GM21786 (cell line): ENCODE measurements around the gene C1QB.

Experiments
- ATAC-seq: cut with Tn5 transposase; IDR thresholded peaks from one replicate; pipeline ENCODE4 v1.9.1; 2021; ENCODE audit not compliant: unreplicated experiment

Gene C1QB

DNA sequence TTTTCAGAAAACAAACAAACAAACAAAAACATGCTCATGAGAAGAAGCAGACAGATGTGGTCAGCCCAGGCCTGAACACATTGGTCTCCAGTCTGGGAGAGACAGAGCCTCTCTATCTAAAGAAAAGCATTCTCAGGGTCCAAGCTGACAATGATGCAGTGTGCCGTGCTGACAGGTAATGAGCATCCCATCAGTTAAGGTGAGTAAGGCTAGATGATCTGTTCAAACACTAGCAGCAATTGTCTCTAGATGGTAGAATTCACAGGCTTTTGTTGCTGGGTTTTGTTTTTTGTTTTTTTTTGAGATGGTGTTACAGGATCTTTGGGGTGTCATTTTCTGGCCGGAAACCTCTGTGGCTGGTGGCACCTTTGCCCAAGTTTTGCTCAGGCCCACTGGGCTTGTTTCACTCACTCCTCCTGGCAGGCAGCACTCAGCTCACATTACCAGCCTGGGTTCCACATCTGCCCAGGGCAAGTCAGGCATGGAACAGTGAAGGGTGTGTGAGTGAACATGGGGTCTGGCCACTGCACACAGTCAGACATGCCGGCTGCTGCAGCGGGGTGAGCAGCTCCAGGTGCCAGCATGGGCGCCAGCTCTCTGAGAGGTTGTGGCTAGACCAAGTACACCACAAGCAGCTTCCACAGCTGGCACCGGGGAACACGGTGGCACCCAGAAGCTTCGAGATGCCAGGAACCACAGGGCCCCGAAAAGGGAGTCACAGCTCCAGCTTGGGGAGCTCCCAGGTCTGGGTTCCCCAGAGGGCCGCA is 19.2 kb upstream of the C1QB start:
- no peak for ATAC-seq

DNA sequence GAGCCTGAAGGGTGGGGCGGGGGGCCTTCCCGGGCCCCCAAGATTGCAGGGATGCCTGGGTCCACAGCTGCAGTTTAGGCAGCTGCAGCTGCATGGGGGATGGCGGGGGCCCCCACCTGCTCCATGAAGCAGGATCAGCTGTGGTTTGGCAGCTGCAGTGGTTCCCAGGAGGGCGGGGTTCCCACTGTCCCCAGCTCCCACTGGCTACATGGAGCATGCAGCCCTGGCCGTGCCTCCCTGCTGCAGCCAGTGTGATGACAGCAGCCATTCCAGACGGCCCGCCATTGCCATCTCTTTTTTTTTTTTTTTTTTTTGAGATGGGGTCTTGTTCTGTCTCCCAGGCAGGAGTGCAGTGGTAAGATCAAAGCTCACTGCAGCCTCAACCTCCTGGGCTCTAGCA is 17.6 kb upstream of the C1QB start:
- ATAC-seq: no peak

DNA sequence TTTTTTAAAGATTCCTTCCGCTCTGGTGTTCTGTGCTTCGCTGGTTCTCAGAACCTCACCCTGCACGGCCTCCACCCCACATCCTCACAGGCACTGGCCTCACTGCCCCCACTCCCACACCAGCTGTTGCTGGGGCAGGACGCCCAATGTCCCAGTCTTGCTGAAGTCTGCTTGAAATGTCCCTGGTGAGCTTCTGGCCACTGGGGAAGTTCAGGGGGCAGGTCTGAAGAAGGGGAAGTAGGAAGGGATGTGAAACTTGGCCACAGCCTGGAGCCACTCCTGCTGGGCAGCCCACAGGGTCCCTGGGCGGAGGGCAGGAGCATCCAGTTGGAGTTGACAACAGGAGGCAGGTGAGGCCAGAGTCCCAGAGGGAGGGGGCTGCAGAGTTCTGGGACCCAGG is 16.7 kb upstream of the C1QB start, which contains the start of gene C1QA:
TSS of gene C1QA (plus strand) at position 276 of the 400 bp plus-strand sequence. CDS start 989 bp downstream, outside the sequence.
- no peak for ATAC-seq

DNA sequence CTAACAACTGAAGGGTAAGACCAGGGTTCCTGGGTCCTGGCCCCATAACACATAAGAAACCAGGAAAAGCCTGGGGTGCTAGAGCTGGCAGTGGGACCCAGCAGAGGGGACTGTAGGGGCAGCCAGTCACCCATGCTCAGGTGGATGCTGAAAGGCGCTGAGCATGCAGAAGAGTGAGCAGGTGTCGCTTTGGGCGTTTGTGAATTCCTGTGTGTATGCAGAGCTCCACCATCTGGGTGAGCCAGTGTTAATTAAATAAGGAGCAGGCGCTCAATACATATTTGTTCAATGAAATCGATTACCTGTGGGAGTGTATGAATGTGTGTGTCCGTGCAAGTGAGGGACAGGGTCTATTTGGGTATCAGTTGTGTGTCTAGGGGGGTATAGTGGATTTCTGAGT is 16.1 kb upstream of the C1QB start:
- ATAC-seq: no peak

DNA sequence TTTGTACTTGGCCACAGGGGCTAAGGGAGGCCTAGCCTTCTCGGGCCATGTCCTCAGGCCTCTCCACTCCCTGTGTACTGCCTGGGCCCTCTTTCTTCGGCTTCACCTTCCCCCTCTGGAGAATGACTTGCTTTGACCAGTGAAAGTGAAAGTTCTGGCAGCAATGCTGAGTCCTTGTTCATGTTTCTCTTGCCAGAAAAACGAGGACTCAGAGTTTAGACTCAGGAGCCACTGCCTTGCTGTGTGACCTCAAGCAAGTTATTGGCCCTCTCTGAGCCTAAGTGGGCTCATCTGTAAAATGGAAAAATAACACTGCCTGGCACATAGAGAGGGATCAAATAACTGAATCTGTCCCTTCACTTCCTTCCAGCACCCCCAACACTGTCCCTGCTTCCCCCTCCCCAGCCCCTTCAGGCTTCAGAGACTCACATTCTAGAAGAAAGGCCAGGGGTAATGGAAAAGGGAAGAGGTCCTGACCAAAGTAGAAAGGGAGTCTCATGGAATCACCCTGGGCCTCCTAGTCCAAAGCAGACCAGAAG is 15.1 kb upstream of the C1QB start:
- ATAC-seq: no peak

DNA sequence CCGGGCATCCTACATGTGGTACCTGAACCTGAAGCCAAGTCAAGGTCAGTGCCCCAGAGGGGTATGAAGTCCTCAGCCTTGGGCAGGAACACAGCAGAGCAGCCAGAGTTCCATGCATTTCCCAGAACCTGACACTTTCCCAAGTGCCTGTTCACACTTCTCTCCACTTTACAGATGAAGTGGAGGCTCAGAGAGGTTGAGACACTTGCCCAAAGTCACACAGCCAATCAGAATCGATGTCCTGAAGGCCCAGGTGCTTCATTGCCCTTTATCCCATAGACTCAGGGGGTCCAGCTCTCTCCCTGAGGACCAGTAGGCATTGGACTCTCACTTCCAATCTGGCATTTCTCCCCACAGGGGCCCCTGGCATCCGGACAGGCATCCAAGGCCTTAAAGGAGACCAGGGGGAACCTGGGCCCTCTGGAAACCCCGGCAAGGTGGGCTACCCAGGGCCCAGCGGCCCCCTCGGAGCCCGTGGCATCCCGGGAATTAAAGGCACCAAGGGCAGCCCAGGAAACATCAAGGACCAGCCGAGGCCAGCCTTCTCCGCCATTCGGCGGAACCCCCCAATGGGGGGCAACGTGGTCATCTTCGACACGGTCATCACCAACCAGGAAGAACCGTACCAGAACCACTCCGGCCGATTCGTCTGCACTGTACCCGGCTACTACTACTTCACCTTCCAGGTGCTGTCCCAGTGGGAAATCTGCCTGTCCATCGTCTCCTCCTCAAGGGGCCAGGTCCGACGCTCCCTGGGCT is 14.4 kb upstream of the C1QB start:
- no peak for ATAC-seq

DNA sequence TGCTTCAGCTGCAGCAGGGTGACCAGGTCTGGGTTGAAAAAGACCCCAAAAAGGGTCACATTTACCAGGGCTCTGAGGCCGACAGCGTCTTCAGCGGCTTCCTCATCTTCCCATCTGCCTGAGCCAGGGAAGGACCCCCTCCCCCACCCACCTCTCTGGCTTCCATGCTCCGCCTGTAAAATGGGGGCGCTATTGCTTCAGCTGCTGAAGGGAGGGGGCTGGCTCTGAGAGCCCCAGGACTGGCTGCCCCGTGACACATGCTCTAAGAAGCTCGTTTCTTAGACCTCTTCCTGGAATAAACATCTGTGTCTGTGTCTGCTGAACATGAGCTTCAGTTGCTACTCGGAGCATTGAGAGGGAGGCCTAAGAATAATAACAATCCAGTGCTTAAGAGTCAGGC is 13.8 kb upstream of the C1QB start:
- no peak for ATAC-seq

DNA sequence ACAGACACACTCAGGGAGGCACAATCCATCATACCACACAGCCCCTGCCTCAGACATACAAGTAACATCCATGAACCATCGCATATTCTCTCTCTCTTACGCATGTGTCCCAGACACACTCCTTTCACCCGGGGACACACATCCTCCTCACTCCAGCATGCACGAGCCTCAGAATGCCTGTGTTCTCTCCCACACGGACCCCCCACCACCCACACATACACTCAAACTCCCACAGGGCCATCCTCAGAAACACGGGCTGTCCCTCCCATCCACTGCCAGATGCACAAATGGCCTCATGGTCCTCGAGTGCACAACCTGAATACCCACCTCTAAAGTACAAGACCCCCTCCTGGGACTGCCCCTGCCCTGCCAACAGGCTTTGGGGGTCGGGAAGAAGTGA is 11.8 kb upstream of the C1QB start:
- no peak for ATAC-seq

DNA sequence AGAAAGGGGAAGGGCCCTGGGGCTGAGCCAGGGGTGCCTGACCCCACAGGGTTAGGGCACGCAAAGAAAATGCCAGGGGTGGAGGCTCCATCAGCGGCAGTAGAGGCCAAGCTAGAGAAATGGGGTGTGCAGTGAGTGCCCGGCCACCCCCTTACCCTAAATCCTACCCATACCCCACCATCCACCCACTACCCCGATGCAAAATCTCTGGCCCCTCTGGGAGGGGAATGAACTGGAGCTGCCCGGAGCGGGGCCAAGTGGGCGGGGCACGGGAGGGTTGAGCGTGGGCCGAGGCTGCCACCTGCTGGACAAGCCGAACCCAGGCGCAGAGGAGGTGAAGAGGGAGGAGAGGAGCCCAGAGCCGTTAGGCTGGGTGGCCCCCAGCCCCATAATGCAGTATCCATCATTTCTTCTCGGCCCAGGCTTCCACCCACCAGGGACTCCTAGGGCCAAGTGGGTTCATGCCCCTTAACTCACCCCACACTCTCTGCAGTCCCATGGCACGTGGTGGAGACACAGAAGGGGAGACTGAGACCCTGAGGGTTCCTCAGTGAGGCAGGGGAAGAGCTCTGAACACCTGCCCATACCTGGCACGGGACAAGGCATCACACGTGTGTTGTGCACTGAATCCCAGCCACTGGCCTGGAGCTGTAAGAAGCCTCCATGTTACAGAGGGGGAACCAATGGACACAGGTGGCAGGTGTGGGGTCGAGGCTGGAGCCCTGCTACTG is 11.0 kb upstream of the C1QB start:
- ATAC-seq: no peak

DNA sequence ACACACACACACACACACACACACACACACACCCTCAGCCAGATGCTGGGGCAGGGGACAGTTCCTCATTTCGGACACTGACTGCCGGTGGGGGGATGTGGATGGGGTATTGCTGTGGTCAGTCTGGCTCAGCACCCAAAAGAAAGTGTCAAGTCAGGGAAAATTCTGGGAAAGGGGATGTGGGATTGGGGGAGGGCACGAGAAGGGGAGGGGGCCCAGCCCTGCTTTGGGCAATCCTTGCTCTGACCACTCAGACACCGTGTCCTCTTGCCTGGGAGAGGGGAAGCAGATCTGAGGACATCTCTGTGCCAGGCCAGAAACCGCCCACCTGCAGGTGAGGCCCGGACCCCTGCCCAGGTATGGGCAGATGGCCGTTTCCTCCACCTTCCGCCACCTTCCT is 9.7 kb upstream of the C1QB start, which contains the start of gene C1QC:
TSS of gene C1QC (plus strand) at position 253 of the 400 bp plus-strand sequence. CDS start 391 bp downstream, outside the sequence.
- ATAC-seq: no peak

DNA sequence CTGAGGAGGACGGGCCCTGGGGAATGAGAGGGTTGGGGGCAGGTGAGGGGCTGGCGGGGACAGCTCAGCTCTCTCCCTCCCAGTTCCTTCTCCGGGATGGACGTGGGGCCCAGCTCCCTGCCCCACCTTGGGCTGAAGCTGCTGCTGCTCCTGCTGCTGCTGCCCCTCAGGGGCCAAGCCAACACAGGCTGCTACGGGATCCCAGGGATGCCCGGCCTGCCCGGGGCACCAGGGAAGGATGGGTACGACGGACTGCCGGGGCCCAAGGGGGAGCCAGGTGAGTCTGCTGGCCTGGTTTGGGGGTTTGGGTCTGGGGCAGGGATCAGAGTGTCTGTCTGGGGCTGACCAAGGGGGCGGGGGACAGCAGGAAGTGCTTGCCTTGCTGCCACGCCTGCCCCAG is 9.1 kb upstream of the C1QB start:
- ATAC-seq: no peak

DNA sequence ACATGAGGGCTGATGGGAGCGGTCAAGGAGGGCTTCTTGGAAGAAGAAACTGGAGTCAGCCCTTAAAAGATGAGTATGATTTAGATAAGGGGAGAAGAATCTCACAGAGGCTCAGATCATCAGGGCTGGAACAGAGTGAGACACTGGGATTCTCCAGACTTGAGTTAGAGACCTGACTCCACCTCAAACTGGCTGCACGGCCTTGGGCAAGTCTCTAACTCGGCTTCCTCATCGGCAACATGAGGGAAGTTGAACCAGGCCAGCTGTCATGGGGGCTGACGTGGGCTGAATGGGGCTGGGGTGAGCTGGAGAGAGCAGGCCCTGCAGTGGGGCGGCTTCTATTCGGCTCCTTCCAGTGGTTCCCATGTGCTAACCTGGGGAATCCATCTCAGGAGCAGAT is 7.1 kb upstream of the C1QB start:
- ATAC-seq: no peak

DNA sequence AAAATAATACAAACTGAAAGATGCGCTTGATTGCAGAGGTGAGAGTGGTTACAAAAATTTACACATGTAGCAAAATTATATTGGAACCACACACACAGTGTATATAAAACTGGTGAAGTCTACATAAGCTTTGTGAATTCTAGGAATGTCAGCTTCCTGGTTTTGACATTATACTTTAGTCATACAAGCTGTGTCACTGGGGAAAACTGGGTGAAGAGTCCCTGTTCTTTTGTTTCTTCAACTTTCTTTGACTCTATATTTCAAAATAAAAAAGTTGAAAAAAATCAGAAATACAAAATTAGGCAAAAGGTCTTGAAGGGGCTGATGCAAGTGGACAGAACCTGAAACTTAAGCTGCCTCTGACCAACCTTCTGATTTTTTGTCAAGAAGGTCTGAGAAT is 6.7 kb upstream of the C1QB start:
- ATAC-seq: no peak

DNA sequence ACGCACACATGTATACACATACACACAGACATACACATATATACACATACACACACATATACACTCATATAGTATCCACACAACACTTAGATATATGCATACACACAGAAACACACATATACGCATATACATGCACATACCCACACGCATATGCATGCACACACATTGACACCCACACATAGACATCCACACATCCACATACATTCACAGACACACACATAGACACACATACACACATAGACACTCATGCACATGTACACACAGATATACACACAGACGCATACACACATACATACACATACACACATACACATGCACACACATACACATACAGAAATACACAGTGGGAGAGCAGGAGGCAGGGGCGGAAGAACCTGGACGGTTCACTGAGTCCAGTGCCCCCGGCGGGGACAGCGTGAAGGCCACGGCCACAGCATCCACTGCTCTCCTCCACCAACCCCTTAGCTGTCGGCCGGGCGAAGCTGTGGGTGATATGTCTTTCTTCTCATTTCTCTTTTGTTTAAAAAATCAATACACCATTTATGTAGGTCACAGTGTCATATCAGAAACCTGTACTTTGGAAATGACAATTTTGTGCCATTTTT is 2.8 kb upstream of the C1QB start:
- no peak for ATAC-seq

DNA sequence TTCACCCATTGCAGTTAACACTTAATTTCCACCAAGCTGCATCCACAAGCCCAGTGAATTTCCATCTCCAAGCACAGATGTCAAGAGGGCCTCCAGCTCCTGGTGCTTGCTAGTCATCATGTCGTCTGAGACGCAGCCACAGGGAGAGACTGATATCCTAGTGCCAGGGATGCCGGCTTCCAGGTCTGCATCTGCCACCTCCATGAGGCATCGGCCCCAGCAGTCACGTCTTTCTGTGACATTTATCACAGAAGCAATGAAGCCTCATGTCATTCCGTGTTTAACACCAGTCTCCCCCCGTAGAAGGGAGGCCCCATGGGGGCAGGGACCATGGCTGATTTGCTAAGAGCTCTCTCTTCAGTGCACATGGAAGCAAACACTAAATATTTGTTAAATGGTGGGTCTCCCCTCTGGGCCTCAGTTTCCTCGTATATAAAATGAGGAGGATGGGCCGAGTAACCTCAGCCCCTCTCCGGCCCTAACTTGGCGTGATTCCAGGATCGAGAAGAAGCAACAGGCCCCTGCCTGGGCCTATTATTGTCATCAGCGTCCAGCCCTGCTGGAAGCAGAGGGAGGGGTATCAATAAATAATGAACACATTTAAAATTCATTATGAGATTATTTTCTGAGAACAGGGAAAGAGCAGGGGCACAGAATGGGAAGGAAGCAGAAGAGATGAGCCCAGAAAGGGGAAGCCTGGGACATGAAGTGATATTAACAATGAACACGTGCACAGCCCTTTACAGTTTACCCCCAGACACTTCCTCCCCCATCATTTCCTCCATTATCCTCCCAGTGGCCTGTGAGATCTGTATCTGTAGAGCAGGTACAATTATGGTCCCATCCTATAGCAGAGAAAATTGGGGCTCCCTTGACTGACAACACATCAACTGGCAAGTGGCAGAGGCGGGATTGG is 837 bp upstream of the C1QB start:
- ATAC-seq: no peak

DNA sequence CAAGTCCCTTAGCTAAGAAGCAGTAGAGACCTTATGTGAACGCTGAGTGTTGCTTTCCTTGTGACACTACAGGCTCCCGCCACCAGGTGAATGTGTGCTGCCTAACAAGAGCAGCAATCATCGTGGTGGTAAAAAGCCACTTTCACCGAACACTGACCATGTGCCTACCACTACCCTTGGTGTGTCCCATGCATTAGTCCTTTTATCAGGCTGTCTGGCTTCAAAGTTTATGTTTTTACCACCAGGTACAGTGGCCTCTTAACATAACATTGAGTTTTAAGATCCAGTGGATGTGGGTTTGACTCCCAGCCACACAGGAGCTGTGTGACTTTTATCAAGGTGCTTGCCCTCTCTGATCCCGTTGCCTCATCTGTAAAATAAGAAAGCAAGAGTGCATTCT is 1.7 kb downstream of the C1QB start:
- ATAC-seq: no peak

DNA sequence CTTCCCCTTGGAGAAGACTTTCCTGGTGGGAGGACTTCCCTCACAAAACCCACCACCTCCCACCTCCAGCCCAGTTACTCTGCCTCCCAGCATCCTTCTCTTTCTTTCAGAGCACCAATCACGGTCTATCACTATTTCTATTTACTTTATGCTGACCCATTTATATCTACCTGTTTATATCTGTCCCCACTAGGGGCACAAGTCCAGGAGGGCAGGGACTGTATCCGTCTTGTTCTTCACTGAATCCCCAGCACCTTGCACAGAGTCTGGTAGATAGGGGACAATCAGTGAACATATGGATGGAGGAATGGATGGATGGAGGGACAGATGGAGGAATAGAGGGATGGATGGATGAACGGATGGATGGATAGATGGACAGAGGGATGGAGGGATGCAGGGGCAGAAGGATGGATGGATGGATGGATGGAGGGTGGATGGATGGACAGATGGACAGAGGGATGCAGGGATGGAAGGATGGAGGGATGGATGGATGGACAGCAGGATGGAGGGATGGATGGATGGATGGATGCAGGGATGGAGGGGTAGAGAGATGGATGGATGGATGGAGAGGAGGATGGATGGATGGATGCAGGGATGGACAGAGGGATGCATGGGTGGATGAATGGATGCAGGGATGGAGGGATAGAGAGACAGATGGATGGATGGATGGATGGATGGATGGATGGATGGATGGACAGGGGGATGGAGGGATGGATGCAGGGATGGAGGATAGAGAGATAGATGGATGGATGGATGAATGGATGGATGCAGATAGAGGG is 5.5 kb downstream of the C1QB start:
- no peak for ATAC-seq

DNA sequence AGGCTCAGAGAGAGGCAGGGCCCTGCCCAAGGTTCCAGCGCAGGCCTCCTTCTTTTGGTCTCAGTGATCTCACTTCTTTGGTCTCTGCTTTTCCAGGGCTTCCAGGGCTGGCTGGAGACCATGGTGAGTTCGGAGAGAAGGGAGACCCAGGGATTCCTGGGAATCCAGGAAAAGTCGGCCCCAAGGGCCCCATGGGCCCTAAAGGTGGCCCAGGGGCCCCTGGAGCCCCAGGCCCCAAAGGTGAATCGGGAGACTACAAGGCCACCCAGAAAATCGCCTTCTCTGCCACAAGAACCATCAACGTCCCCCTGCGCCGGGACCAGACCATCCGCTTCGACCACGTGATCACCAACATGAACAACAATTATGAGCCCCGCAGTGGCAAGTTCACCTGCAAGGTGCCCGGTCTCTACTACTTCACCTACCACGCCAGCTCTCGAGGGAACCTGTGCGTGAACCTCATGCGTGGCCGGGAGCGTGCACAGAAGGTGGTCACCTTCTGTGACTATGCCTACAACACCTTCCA is 7.7 kb downstream of the C1QB start:
- no peak for ATAC-seq

DNA sequence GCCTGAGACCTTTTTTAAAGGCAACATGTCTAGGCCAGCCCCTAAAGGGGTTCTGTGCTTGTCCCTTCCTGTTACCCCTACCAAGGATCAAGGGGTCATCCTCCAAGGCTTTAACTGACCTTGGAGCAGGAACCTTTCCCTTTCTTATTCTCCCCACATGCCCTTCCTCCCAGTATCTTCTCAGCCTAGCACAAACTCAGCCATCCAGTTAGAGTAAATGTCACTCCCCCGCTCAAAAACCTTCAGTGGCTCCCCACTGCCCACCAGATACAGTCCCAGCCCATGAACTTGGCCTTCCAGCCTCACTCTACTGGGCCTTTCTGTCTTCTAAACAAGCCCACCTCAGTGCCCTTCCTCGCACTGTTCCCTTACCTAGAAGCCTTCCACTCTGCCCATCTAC is 8.8 kb downstream of the C1QB start:
- no peak for ATAC-seq
